Parathyroid adenoma (tissue), 2 donors: ENCODE measurements around the gene RRP12.

ENCODE experiments used
- H2AFZ ChIP-seq: fragments of 300-600 bp; sonication (generic); one replicate; pipeline ENCODE4 v1.7.0; 2017; ENCODE audit warnings: antibody characterized with exemption, mild to moderate bottlenecking
- H3K27ac ChIP-seq: fragments of 300-600 bp; sonication (generic); one replicate; pipeline ENCODE4 v1.7.0; 2017
- H3K27me3 ChIP-seq: fragments of 300-600 bp; sonication (generic); one replicate; pipeline ENCODE4 v1.7.0; 2017; ENCODE audit warnings: low read length; ENCODE audit not compliant: control insufficient read depth, insufficient read depth
- H3K36me3 ChIP-seq: fragments of 300-600 bp; sonication (generic); one replicate; pipeline ENCODE4 v1.7.0; 2017; ENCODE audit warnings: low read length; ENCODE audit not compliant: control insufficient read depth, insufficient read depth
- H3K4me1 ChIP-seq: fragments of 300-600 bp; sonication (generic); one replicate; pipeline ENCODE4 v1.7.0; 2017; ENCODE audit warnings: control low read depth
- H3K4me2 ChIP-seq: fragments of 300-600 bp; sonication (generic); one replicate; pipeline ENCODE4 v1.7.0; 2017; ENCODE audit warnings: low read length
- H3K4me3 ChIP-seq: fragments of 300-600 bp; sonication (generic); one replicate; pipeline ENCODE4 v1.7.0; 2017; ENCODE audit warnings: low read depth, low read length
- H3K79me2 ChIP-seq: fragments of 300-600 bp; sonication (generic); one replicate; pipeline ENCODE4 v1.7.0; 2017; ENCODE audit warnings: control low read depth
- H3K9ac ChIP-seq: fragments of 300-600 bp; sonication (generic); one replicate; pipeline ENCODE4 v1.7.0; 2017; ENCODE audit warnings: mild to moderate bottlenecking
- H3K9me3 ChIP-seq: fragments of 300-600 bp; sonication (generic); one replicate; pipeline ENCODE4 v1.7.0; 2017; ENCODE audit warnings: low read length; ENCODE audit not compliant: control insufficient read depth
- CTCF ChIP-seq: fragments of 300-600 bp; sonication (generic); IDR thresholded peaks from one replicate; pipeline ENCODE4 v1.7.0; 2017; ENCODE audit warnings: antibody characterized with exemption, mild to moderate bottlenecking
- donor health status: primary hyperparathyroidism.

The RRP12 gene

GRCh38 chr10:97319671-97320479, 81.3 kb downstream of the RRP12 start:
- peak overlapping the region; percentile 82 for H3K4me2 ChIP-seq
- H3K79me2 ChIP-seq: no peaks in the 10 kb centered on the region
- H3K27me3 ChIP-seq: no peaks in the 10 kb centered on the region
- H2AFZ ChIP-seq: peak overlapping the region; percentile 88
- H3K4me1 ChIP-seq: peaks cover 3% of the 10 kb centered on the region
- H3K4me3 ChIP-seq: peak overlapping the region; percentile 83
- H3K27ac ChIP-seq: no peak overlapping the region
- no peaks in the 10 kb centered on the region for H3K36me3 ChIP-seq
- no peak for TF ChIP-seq CTCF
- H3K9ac ChIP-seq: no peak overlapping the region
- no peaks in the 10 kb centered on the region for H3K9me3 ChIP-seq

GRCh38 chr10:97318772-97319651, 82.1 kb downstream of the RRP12 start, which contains the start of gene FRAT1:
Gene FRAT1 (plus strand): TSS chr10:97319271. CDS start chr10:97319454, 183 bp downstream.
- H2AFZ ChIP-seq: peak within 1 kb of the TSS; percentile 99
- peak within 1 kb of the TSS; percentile 83 for H3K4me3 ChIP-seq
- peak within 1 kb of the TSS; percentile 98 for H3K4me2 ChIP-seq
- no peaks in the 10 kb centered on the region for H3K27me3 ChIP-seq
- no peaks in the 10 kb centered on the region for H3K36me3 ChIP-seq
- no peak for TF ChIP-seq CTCF
- H3K4me1 ChIP-seq: peaks cover 3% of the 10 kb centered on the region
- peak within 1 kb of the TSS; percentile 97 for H3K27ac ChIP-seq
- H3K9ac ChIP-seq: peak within 1 kb of the TSS; percentile 64
- no peaks in the 10 kb centered on the region for H3K9me3 ChIP-seq
- no peaks in the 10 kb centered on the region for H3K79me2 ChIP-seq

GRCh38 chr10:97314671-97315070, 86.5 kb downstream of the RRP12 start:
- no peak overlapping the region for H3K4me2 ChIP-seq
- no peaks in the 10 kb centered on the region for H3K79me2 ChIP-seq
- H3K36me3 ChIP-seq: no peaks in the 10 kb centered on the region
- no peaks in the 10 kb centered on the region for H3K27me3 ChIP-seq
- no peak overlapping the region for H3K27ac ChIP-seq
- H3K4me1 ChIP-seq: no peaks in the 10 kb centered on the region
- no peak overlapping the region for H2AFZ ChIP-seq
- H3K9me3 ChIP-seq: no peaks in the 10 kb centered on the region
- H3K4me3 ChIP-seq: no peak overlapping the region
- no peak overlapping the region for H3K9ac ChIP-seq
- no peak for TF ChIP-seq CTCF

- Histone ChIP-seq H3K4me2 (no peak overlapping the region), H2AFZ (no peak overlapping the region), H3K36me3 (no peaks in the 10 kb centered on the region), H3K27ac (no peak overlapping the region), H3K9me3 (no peaks in the 10 kb centered on the region), H3K4me1 (no peaks in the 10 kb centered on the region), H3K9ac (no peak overlapping the region), H3K27me3 (no peaks in the 10 kb centered on the region), H3K79me2 (no peaks in the 10 kb centered on the region), H3K4me3 (no peak overlapping the region)
- TF ChIP-seq CTCF: no peak
Observed at GRCh38 chr10:97312897-97313296, 88.2 kb downstream of the RRP12 start.
